ENCODE measurements around the gene TSC22D4. TPM values are rescaled to one million over a fixed set of nuclear protein-coding genes. Genes with fewer than 3 reads are reported as not detected.

TSC22D4 gene
- total RNA-seq, 2 experiments from 2014 or later, result 38.5 to 75.4 TPM

GRCh38 chr7:100467638-100468373 is 11.2 kb downstream of the TSC22D4 start:
- no peak for TF ChIP-seq EZH2phosphoT487 (IDR thresholded peaks at IDR 0.05; ENCODE audit: borderline replicate concordance, low read depth, low read length)
- no peak overlapping the region for H3K4me2 ChIP-seq (ENCODE audit: low read length)
- ChIA-PET CTCF (ENCODE audit: unreplicated experiment) (no interaction called here), POLR2A (no interaction called here)
- no peak overlapping the region for H3K4me3 ChIP-seq (ENCODE audit: low read depth, low read length, poor library complexity, severe bottlenecking)
- no peak overlapping the region for H3K27ac ChIP-seq (ENCODE audit: low read depth, low read length, poor library complexity, severe bottlenecking)
- no peak for DNase-seq (ENCODE audit: low spot score)
- H3K4me1 ChIP-seq (ENCODE audit: insufficient read depth, low read length, poor library complexity, severe bottlenecking), result peaks cover 6% of the 10 kb centered on the region
- peaks cover 27% of the 10 kb centered on the region; the same call in 1 of the 2 replicates for H3K36me3 ChIP-seq (ENCODE audit: insufficient read depth, low read length)
- intact Hi-C loops (cut with micrococcal nuclease; ENCODE audit: unreplicated experiment), result loop anchor here (2.0 kb wide), 1 partner anchor 15 kb away; the partner anchor contains the start of gene NYAP1
- no peak overlapping the region for H2AFZ ChIP-seq (ENCODE audit: low read length)
- no peaks in the 10 kb centered on the region for H3K9me2 ChIP-seq (ENCODE audit: insufficient read depth, low read length)
- BruUV-seq (replicated peaks), result no TSS peak
- no peaks in the 10 kb centered on the region for H4K20me1 ChIP-seq (ENCODE audit: insufficient read depth, low read length)
- no peaks in the 10 kb centered on the region for H3K79me2 ChIP-seq (ENCODE audit: insufficient read depth, low read depth, low read length)
- no peaks in the 10 kb centered on the region for H3K9me3 ChIP-seq (ENCODE audit: low read length)

DNA sequence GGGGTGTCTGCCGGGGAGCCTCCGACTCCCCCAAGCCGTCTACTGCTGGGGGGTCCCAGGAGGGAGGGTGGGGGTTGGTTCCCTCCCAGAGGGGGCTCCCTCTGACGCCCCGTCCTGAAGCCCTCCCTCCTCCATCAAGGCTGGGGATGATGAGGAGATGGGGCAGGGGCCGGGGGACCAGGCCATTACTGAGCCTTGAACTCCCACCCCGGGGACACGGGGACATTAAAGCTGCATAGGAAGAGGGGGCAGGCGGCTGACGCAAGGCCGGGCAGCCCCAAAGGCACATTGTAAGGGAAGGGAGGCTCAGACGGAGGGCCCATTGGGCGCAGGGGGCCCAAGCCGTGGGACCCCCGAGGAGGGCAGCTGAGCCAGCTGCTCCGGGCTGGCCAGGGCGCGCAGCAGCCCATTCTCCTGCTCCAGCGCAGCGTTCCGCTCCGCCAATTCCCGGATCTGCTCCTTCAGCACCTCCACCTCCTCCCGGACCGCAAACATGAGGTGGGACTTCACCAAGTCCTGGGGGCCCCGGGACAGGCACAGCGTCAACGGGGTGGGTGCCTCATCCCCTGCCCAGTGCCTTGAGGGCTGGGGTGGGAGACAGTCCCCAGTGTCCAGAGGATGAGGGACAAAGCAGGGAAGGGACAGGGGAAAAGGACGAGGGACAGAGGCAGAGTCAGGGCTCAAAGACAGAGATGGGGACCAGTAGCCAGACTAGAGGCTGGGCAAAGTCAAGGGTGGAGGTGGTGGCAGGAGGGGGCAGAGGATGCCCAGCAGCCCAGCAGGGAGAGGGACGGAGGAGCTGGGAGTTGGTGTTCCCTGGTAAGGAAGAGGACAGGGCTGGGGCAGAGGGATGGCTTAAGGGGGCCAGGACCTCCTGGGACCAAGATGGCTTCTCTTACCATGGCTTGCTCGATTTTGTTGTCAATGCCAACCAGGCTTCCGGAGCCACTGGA is 12.1 kb downstream of the TSC22D4 start:
- no peak overlapping the region for H3K4me2 ChIP-seq (ENCODE audit: low read length)
- no peak overlapping the region for H3K27ac ChIP-seq (ENCODE audit: low read depth, low read length, poor library complexity, severe bottlenecking)
- TSS peak; percentile 79 for BruUV-seq (replicated peaks)
- H4K20me1 ChIP-seq (ENCODE audit: insufficient read depth, low read length), result no peaks in the 10 kb centered on the region
- no peaks in the 10 kb centered on the region for H3K9me2 ChIP-seq (ENCODE audit: insufficient read depth, low read length)
- peaks cover 23% of the 10 kb centered on the region; the same call in 1 of the 2 replicates for H3K36me3 ChIP-seq (ENCODE audit: insufficient read depth, low read length)
- no peak for DNase-seq (ENCODE audit: low spot score)
- TF ChIP-seq EZH2phosphoT487 (IDR thresholded peaks at IDR 0.05; ENCODE audit: borderline replicate concordance, low read depth, low read length), result no peak
- TF ChIP-seq, protein P1, sequence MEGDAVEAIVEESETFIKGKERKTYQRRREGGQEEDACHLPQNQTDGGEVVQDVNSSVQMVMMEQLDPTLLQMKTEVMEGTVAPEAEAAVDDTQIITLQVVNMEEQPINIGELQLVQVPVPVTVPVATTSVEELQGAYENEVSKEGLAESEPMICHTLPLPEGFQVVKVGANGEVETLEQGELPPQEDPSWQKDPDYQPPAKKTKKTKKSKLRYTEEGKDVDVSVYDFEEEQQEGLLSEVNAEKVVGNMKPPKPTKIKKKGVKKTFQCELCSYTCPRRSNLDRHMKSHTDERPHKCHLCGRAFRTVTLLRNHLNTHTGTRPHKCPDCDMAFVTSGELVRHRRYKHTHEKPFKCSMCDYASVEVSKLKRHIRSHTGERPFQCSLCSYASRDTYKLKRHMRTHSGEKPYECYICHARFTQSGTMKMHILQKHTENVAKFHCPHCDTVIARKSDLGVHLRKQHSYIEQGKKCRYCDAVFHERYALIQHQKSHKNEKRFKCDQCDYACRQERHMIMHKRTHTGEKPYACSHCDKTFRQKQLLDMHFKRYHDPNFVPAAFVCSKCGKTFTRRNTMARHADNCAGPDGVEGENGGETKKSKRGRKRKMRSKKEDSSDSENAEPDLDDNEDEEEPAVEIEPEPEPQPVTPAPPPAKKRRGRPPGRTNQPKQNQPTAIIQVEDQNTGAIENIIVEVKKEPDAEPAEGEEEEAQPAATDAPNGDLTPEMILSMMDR (conservative IDR thresholded peaks at IDR 0.05; ENCODE audit: low read length), result no peak
- intact Hi-C loops (cut with micrococcal nuclease; ENCODE audit: unreplicated experiment), result no loop called here
- no peak overlapping the region for H2AFZ ChIP-seq (ENCODE audit: low read length)
- H3K4me3 ChIP-seq (ENCODE audit: low read depth, low read length, poor library complexity, severe bottlenecking), result no peak overlapping the region
- peaks cover 5% of the 10 kb centered on the region for H3K4me1 ChIP-seq (ENCODE audit: insufficient read depth, low read length, poor library complexity, severe bottlenecking)
- no peaks in the 10 kb centered on the region for H3K9me3 ChIP-seq (ENCODE audit: low read length)
- ChIA-PET POLR2A (no interaction called here), CTCF (ENCODE audit: unreplicated experiment) (no interaction called here)
- H3K79me2 ChIP-seq (ENCODE audit: insufficient read depth, low read depth, low read length), result no peaks in the 10 kb centered on the region

DNA sequence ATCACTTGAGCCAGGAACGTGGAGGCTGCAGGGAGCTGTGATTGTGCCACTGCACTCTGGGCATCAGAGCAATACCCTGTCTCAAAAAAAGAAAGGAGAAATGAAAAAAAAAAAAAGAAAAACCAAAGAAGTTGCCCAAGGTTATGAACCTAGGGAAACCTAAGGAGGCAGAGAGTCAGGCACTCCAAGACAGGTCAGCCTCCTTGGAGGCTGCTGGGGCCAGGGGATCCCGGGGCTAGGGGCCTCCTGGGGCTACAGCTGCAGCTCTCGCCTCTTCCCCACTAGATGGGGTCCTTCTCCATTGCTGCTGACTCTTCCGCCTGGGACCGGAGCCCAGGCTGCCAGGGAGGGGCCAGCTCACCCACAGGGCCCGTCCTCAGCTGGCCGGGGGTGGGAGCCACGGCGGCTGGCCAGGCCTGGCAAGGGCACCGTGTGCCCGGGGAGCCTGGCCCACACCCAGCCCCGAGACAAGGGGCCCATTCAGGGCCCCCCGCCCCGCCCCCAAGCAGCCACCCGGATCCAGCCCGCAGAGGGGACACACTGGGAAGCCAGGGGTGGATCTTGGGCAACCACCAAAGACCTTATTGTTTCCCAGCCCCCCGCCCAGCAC is 13.2 kb downstream of the TSC22D4 start:
- H3K4me3 ChIP-seq (ENCODE audit: low read depth, low read length, poor library complexity, severe bottlenecking), result no peak overlapping the region
- intact Hi-C loops (cut with micrococcal nuclease; ENCODE audit: unreplicated experiment), result no loop called here
- TF ChIP-seq, protein P1 (conservative IDR thresholded peaks at IDR 0.05; ENCODE audit: low read length), result peak; percentile 53
- TF ChIP-seq EZH2phosphoT487 (IDR thresholded peaks at IDR 0.05; ENCODE audit: borderline replicate concordance, low read depth, low read length), result no peak
- H3K79me2 ChIP-seq (ENCODE audit: insufficient read depth, low read depth, low read length), result no peaks in the 10 kb centered on the region
- POLR2A ChIA-PET, result interaction anchor here (1.1 kb wide), 1 partner anchor 14 kb away, joined by 4 read pairs; no protein-coding TSS in a partner anchor
- peak; percentile 22 for DNase-seq (ENCODE audit: low spot score)
- H3K36me3 ChIP-seq (ENCODE audit: insufficient read depth, low read length), result peaks cover 19% of the 10 kb centered on the region; the same call in 1 of the 2 replicates
- peaks cover 5% of the 10 kb centered on the region for H3K4me1 ChIP-seq (ENCODE audit: insufficient read depth, low read length, poor library complexity, severe bottlenecking)
- CTCF ChIA-PET (ENCODE audit: unreplicated experiment), result interaction anchor here (1.0 kb wide), 1 partner anchor 120 kb away, joined by 4 read pairs; the partner anchor contains the start of genes FBXO24 and LRCH4
- H3K4me2 ChIP-seq (ENCODE audit: low read length), result no peak overlapping the region
- no peaks in the 10 kb centered on the region for H3K9me2 ChIP-seq (ENCODE audit: insufficient read depth, low read length)
- H3K27ac ChIP-seq (ENCODE audit: low read depth, low read length, poor library complexity, severe bottlenecking), result no peak overlapping the region
- no peaks in the 10 kb centered on the region for H3K9me3 ChIP-seq (ENCODE audit: low read length)
- no TSS peak for BruUV-seq (replicated peaks)
- H4K20me1 ChIP-seq (ENCODE audit: insufficient read depth, low read length), result no peaks in the 10 kb centered on the region
- no peak overlapping the region for H2AFZ ChIP-seq (ENCODE audit: low read length)

Measured in OCI-LY7 (cell line).